8988T (cell line): ENCODE measurements around the gene WNK4.
A peak's percentile ranks its signal among the peaks of the same experiment; 100 is the strongest.
"Not testable (repeated sequence)": the region's sequence is repeated elsewhere in the genome, so short reads cannot be mapped to it uniquely, and the experiment has no call there.

Experiments used
- DNase-seq: peaks from one replicate; pipeline ENCODE4 v3.0.0; 2011

Gene WNK4

DNA sequence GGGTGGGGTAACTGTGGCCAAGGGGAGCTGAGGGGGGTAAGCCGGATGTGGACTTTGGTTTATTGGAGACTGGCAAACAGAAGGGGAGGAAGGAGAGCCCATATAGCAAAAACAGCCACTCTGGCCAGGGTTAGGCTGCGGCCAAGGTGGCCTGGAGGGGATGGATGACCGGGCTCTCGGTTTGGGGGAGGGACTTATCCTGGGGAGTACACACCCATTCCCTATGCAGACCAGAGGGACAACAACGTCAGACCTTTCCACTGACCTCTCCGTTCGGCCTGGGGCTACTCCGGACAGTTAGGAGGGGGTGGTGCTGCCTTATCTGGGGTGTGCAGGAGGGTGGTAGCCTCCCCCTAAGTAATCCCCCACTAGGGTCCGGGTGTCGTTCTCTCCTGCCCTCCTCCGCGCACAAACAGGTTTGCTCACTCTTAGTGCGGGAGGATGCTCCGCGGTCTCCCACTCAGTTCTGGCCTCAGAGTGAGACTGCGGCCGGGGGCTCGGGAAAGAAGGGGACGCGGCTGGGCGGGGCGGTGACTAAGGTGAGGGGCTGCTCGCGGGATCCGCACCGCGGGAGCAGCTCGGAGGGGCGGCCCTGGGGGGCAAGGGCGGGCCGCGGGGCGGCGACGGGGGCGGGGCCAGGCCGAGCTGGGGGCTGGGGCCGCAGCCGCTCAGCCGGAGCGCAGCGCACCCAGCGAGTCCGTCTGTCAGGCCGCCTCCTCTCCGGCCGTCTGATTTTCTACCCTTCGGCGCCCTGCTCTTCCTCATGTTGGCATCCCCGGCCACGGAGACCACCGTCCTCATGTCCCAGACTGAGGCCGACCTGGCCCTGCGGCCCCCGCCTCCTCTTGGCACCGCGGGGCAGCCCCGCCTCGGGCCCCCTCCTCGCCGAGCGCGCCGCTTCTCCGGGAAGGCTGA lies at the start of gene WNK4:
TSS of gene WNK4 (plus strand) at position 675 of the 915 bp plus-strand sequence. CDS start at position 764, 89 bp downstream.
- DNase-seq: no peak

GRCh38 chr17:42740699-42741098 lies 39.7 kb upstream of the WNK4 start:
- no peak for DNase-seq

- DNase-seq: not testable (repeated sequence)
These were observed 37.5 kb upstream of the WNK4 start for GRCh38 chr17:42742916-42743315.

DNA sequence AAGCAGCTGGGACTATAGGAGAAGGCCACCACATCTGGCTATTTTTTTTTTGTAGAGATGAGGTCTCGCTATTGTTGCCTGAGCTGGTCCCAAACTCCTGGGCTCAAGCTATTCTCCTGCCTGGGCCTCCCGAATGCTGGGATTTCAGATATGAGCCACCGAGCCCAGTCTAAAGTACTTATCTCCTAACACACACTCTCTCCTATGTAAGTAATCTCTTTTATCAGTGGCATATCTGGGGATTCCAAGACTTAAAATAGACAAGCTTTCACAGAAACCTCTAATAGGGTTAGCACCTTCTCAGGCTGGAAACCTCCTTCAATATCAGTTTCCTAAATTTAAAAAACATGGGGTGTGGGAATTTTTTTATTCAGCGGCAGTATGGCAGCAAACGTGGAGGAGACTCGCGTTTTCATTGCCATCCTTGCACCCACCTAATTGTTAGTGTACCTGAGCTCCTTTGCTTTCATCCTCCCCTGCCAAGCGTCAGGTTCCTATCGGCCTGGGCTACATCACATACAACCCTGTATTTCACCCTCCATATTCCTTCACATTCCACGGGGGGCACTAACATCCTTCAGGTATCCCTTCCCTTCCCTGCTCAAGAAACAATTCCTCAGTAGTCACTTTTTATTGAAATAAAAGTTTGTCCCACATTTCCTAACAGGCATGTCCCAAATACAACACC lies 36.7 kb upstream of the WNK4 start:
- DNase-seq: no peak

- DNase-seq: peak; percentile 49
These were observed 36.1 kb upstream of the WNK4 start for GRCh38 chr17:42744283-42744805.

- DNase-seq: peak; percentile 93
These were observed 35.4 kb upstream of the WNK4 start, which contains the start of gene EZH1 for GRCh38 chr17:42744806-42745617. TSS of gene EZH1 (minus strand) at chr17:42745040. CDS start at chr17:42728941, 16,099 bp downstream.

DNA sequence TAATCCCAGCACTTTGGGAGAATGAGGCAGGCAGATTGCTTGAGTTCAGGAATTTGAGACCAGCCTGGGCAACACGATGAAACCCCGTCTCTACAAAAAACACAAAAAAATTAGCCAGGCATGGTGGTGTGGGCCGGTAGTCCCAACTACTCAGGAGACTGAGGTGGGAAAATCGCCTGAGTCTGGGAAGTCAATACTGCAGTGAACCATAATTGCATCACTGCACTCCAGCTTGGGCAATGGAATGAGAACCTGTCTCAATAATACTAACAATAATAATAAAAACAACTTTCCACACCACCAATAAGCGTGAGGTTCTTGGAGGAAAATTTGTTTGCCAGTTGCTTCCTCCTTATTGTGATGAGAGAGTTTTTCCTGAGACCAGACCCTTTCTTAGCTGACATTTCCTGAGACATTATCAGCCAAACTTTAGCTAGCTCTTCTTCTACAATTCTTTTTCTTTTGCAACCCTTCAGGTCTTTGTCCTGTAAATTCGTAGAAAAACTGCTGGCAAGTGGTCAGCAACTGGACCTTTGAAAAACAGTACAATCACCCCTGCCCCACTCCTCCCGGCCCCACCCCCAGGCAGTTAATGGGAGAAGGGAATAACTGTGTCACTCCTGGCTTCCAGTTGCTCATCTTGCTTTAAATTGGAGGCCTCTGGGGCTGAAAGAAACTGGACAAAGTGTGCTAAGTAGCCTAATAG lies 32.1 kb upstream of the WNK4 start:
- no peak for DNase-seq

GRCh38 chr17:42748908-42749798 lies 31.3 kb upstream of the WNK4 start:
- no peak for DNase-seq

GRCh38 chr17:42750739-42751344 lies 29.6 kb upstream of the WNK4 start:
- no peak for DNase-seq

DNA sequence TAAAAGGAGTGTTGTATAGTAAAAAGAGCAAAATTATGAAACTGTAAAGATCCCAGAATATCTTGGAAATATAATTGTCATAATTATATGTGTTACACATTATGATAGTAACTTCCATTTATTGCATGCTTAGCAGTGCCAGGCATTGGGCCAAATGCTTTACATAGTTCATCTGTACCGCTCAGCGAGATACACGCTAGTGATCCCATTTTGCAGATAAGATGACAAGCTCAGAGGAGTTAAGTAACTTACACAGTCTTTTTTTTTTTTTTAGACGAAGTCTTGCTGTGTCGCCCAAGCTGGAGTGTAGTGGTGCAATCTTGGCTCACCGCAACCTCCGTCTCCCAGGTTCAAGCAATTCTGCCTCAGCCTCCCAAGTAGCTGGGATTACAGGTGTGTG lies 28.8 kb upstream of the WNK4 start:
- no peak for DNase-seq

DNA sequence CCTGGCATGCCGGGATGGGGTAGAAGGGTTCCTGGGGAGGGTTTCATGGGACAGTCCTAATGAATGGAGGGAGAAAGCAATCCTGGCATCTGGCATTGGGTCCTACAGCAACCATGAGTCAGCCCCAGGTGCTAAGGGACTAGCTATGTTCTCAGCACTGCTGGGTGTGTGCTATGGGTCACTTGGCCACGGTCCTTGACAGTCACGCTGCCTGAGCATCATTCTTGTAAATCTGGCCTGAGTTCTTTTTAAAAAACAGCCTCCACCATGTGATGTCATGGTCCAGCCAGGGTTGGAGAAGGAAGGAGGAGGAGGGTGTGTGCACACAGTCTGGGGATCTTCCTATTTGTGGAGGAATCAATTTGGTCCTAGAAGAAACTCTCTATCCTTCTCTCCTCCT lies 25.6 kb upstream of the WNK4 start:
- DNase-seq: no peak

DNA sequence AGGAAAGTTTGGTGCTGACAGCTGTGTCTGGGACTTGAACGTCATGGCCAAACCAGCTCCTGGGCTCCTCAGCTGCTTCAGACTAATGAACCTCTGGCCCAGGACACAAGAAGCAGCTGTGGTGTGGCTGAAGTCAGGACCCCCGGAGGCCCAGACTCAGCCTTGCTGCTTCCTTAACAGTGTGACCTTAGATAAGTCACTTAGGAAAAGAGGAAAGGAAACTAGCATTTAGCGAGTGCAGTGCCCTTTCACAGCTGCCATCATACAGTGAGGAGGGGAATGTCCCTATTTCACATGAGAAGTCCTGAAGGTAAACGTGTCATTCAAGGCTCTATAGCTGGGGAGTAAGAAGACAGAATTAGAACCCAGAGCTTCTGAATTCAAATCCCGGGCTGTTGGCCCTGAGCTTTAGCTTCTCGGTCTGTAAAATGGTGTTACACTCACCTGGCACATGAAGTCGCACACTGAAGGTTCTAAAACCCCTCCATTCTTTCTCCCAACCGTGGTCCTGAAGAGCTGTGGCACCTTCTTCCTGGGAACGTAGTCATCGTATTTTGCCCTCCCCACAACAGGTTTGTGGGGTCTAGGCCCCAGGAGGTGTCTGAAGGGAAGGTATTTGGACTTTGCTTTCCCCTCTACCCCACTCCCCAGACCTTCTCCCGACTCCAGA lies 20.3 kb upstream of the WNK4 start:
- no peak for DNase-seq

DNA sequence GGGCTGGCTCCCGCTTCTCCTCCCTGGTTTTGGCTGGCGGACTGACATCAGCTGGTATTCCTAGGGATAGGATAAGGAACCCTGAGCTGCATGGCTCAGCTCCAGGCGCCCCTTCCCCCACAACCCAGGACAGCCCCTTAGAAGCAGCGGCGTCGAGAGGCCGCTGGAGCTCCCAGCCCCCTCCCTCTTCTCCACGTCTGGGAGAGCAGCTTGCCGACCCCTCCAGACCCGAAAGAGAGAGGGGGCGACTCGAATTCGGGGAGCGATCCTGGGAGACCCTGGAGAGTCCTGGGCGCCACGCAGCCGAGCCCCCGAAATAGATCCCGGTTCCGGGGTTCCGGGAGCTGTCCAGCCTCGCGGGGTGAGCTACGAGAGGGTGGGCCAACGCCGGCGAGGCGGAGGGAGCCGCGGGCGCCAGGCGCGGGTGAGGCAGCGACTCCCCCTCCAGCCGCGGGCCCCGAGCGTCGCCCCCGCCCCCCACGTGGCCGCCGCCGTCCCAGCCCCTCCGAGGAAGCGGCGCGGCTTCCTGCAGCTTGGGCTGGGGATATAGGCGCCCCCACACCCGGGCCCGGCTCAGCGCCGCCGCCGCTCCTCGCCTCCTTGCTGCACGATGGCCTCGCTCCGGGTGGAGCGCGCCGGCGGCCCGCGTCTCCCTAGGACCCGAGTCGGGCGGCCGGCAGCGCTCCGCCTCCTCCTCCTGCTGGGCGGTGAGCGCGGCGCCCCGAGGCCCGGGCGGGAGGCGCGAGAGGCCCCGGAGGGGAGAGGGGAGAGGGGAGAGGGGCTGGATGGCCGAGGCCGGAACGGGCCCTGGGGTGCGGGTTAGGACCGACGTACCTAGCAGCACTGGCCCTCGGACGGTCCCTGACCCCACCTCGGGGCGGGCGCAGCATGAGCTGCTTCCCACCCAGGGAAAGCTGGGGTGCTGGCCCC lies 19.5 kb upstream of the WNK4 start, which contains the start of gene RAMP2:
TSS of gene RAMP2 (plus strand) at position 576 of the 930 bp plus-strand sequence. CDS start at position 611, 35 bp downstream.
- no peak for DNase-seq

- no peak for DNase-seq
These were observed 18.8 kb upstream of the WNK4 start for GRCh38 chr17:42761638-42762037.

DNA sequence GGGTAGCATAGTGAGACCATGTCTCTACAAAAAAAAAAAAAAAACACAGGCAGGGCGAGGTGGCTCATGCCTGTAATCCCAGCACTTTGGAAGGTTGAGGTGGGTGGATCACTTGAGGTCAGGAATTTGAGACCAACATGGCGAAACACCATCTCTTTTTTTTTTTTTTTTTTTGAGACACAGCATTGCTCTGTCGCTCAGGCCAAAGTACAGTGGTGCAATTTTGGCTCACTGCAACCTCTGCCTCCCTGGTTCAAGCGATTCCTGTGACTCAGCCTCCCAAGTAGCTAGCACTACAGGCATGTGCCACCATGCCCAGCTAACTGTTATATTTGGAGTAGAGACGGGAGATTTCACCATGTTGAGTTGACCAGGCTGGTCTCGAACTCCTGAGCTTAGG lies 14.3 kb upstream of the WNK4 start:
- DNase-seq: no peak

DNA sequence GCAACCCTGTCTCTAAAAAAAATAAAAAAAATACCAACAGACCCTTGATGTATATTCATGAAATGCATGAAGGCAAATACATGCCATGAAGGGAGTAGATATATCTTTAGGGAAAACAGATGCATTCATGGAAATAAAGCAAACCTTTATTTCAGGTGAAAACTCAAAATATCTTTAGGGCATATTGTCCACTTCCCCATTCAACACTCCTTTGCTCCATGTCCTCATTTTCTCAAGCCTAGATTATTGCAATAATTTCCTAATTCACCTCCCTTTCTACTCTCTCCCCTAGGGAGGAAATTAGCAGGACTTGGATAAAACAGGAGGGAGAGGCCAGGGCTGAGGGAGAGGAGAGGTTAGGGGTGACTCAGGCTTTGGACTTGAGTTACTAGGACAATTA lies 12.9 kb upstream of the WNK4 start:
- DNase-seq: no peak

DNA sequence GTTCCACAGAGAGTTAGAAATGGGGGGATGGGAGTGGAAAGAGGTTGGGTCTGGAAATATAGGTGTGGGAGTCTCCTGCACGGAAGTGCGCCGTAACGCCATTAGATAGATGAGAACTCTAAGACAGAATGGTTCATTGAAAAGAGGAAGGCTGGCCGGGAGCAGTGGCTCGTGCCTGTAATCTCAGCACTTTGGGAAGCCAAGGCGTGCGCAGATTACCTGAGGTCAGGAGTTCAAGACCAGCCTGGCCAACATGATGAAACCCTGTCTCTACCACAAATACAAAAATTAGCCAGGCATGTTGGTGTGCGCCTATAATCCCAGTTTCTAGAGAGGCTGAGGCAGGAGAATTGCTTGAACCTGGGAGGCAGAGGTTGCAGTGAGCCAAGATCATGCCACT lies 12.4 kb upstream of the WNK4 start:
- not testable (repeated sequence) for DNase-seq

DNA sequence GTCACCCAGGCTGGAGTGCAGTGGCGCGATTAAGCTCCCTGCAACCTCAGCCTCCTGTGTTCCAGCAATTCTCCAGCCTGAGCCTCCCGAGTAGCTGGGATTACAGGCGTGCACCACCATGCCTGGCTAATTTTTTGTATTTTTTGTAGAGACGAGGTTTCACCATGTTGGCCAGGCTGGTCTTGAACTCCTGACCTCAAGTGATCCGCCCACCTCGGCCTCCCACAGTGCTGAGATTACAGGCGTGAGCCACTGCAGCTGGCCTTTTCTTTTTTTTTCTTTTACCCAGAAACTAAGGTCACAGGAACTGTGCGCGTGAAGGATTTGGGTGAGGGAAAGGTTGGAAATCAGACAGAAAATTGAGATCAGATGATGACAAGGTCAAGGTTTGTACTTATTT lies 10.4 kb upstream of the WNK4 start:
- not testable (repeated sequence) for DNase-seq

DNA sequence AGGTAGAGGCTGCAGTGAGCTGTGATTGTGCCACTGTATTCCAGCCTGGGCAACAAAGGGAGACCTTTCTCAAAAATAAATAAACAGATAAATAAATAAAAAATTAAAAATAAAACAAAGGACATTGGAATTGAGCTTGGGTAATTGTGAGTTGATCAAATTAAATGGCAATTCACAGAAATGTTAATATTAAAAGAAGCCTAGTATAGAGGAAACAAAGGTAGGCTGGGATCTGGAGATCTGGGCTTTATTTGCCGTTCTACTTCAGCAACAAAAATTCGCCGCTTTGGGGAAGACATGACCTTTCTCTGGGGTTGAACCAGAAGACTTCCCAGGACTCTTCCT lies 7.5 kb upstream of the WNK4 start:
- DNase-seq: no peak
